Mucosa of rectum (tissue), 2 donors: ENCODE results near the gene ZNF595.
"Not testable (repeated sequence)": the region's sequence is repeated elsewhere in the genome, so short reads cannot be mapped to it uniquely, and the experiment has no call there.

Experiments
- H3K27ac ChIP-seq, 2 donors: one replicate each; pipeline ENCODE4 v1.7.0; 2013; ENCODE audit warnings: inconsistent platforms in 2 of 2, low read depth in 2 of 2, low read length in 2 of 2
- H3K27me3 ChIP-seq, 2 donors: one replicate each; pipeline ENCODE4 v1.7.0; 2013; ENCODE audit warnings: low read length in 2 of 2; ENCODE audit not compliant: control insufficient read depth in 2 of 2, insufficient read depth in 2 of 2
- H3K36me3 ChIP-seq, 2 donors: one replicate each; pipeline ENCODE4 v1.7.0; 2013; ENCODE audit warnings: low read length in 2 of 2; ENCODE audit not compliant: control insufficient read depth in 2 of 2, insufficient read depth in 2 of 2
- H3K4me1 ChIP-seq, 2 donors: one replicate each; pipeline ENCODE4 v1.7.0; 2013; ENCODE audit warnings: low read length in 2 of 2, mild to moderate bottlenecking in 1 of 2; ENCODE audit not compliant: control insufficient read depth in 2 of 2, insufficient read depth in 2 of 2
- H3K4me3 ChIP-seq, 2 donors: one replicate each; pipeline ENCODE4 v1.7.0; 2013; ENCODE audit warnings: low read length in 2 of 2
- H3K9ac ChIP-seq, 2 donors: one replicate each; pipeline ENCODE4 v1.7.0; 2013; ENCODE audit warnings: low read length in 2 of 2, low read depth in 1 of 2, mild to moderate bottlenecking in 1 of 2
- H3K9me3 ChIP-seq, 2 donors: one replicate each; pipeline ENCODE4 v1.7.0; 2013; ENCODE audit warnings: low read length in 2 of 2; ENCODE audit not compliant: control insufficient read depth in 2 of 2
- donor health status: healthy.
- donor health status: Normal muscosa, but diverticular disease.

The ZNF595 gene

DNA sequence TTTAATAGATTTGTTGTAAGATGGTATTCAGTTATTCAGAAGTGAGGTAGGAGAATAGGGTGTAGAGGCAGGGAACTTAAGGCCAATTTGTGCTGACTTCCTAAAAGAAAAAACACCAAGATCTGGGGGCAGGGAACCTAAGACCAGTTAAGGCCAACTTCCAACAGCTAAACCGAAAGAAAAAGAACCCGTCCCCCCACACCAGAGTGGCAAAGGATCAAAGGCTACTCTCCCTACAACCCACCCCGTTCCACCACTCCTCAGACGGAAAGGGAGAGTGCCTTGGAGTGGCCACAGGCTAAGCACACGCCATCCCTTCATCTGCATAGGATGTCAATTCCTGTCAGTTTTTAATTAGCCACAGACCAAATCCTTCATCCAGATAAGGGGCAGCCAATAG is 67.5 kb downstream of the ZNF595 start:
- Histone ChIP-seq H3K4me3 (no peak overlapping the region), H3K27me3 (no peaks in the 10 kb centered on the region), H3K4me1 (peaks cover 2 to 4% of the 10 kb centered on the region in 2 donors), H3K36me3 (no peaks in the 10 kb centered on the region), H3K9me3 (peaks cover 3 to 4% of the 10 kb centered on the region in 2 donors), H3K27ac (no peak overlapping the region), H3K9ac (no peak overlapping the region)

DNA sequence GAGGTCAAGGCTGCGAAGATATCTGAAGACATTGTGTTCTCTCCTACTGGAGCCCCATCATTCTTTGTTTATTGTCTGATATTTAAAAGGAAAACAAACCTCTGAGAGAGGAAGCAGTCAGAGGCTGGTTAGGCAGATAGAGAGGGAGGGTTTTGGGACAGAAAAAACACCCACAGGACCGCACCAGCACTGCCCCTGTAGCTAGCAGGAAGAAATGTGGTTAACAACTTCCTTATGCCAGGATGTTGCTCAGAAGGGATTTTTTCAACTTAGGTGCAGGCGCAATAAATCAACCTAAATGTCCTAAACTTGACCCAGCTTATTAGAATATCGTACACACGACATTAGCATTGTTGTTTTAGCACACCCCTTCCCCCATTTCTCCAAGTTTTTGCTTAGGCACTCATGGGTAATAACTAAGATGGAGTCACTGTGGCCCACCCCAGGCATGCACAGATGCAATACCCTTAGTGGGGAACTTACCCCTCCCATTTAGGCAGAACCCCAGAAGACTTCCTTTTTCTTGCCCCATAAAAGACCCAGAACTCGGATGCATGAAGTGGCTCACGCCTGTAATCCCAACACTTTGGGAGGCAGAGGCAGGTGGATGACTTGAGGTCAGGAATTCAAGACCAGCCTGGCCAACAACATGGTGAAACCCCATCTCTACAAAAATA is 68.4 kb downstream of the ZNF595 start:
- Histone ChIP-seq H3K9ac (no peak overlapping the region), H3K36me3 (no peaks in the 10 kb centered on the region), H3K27me3 (no peaks in the 10 kb centered on the region), H3K27ac (no peak overlapping the region), H3K4me1 (peaks cover 6 to 8% of the 10 kb centered on the region in 2 donors), H3K4me3 (no peak overlapping the region), H3K9me3 (peaks cover 3 to 4% of the 10 kb centered on the region in 2 donors)

DNA sequence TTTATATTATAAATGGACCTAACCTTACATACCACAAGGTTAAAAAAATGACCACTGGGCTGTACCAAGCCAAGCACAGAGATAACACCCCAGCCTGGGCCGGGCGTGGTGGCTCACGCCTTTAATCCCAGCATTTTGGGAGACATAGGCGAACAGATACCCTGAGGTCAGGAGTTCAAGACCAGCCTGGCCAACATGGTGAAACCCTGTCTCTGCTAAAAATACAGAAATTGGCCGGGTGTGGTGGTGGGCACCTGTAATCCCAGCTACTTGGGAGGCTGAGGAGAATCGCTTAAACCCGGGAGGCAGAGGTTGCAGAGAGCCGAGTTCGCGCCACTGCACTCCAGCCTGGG is 70.8 kb downstream of the ZNF595 start:
- Histone ChIP-seq H3K4me3 (peak overlapping the region; percentile 91 to 98), H3K27ac (peak overlapping the region; percentile 91 to 93), H3K9ac (peak overlapping the region in 1 of 2 donors; percentile 83)
- H3K27me3 ChIP-seq, H3K9me3 ChIP-seq, H3K4me1 ChIP-seq, H3K36me3 ChIP-seq: not testable (repeated sequence)

DNA sequence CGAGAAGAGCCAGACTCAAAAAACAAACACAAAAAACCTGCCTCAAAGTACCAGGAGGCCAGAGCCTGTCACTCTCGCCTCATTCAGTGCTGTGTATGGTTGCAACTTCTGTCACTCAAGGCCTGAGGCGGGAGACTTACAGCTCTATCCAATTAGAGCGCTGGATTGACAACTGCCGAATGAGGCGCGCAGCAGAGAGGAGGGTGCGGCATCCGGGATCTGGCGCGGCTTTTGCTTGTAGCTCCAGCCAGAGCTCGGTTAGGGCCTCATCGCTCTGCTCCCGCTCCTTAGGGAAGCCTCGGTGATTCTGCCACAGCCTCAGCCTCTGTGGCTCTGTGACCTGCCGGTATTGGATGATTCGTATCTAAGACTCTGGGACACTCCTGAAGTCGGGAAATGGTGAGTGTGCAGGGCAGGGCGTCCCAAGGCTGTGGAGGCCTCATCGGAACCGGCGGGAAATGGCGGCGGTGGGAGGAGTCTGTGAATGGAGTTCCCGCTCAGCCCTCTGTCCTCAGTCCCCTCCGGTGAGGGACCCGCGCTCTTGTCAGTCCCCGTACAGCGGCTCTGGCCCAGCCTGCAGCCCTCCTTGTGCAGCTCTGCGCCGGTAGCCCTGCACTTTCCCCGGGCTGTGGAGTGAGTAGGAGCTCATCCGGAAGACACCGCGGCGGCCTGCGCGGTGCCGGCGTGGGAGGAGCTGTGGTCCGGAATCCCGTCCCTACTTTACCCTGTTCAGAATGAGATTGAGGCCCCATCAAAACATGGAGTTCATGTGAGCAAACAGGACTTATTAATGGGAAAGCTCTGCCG is 71.4 kb downstream of the ZNF595 start, which contains the start of gene ZNF718:
TSS of gene ZNF718 (plus strand) at position 227 of the 807 bp plus-strand sequence. CDS start at position 397, 170 bp downstream.
- Histone ChIP-seq H3K27ac (peak within 1 kb of the TSS; percentile 91 to 93), H3K27me3 (no peaks in the 10 kb centered on the region), H3K9me3 (peaks cover under 1% of the 10 kb centered on the region in 2 donors), H3K4me3 (peak within 1 kb of the TSS; percentile 91 to 98), H3K4me1 (peaks cover 6 to 8% of the 10 kb centered on the region in 2 donors), H3K36me3 (peaks cover 0 to 6% of the 10 kb centered on the region in 2 donors), H3K9ac (peak within 1 kb of the TSS; percentile 83 to 90)

DNA sequence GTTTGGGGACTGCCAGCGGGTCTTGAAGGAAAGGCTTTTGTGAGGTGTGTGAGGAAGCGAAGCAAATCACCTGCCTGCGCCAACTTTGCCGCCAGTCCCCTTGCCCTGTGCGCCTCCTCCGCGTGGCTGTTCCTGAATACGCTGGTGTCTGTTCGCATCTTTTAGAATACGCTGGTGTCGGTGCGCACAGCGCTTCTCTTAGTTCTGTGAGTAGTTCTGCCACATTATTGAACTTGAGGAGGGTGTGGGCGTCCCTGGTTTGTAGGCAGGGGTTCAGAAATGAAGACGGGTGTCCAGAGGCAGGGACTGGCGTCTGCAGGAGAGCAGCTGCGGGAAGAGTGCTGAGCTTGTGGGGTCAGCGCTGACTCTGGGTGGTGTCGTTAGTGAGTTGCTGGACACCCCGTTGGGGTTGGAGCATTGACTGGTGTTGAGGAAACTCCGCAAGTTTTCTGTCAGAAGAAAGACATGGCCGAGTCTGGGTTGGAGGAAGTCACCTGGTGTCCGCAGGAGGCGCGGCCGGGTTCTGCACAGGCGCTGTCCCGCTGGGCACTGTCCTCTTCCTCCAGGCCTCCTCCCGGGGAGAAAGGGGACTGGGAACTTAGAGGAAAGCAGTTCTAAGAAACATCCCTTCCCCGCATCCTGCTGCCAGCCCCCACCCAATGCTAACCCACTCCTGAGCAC is 72.1 kb downstream of the ZNF595 start:
- Histone ChIP-seq H3K9me3 (no peaks in the 10 kb centered on the region), H3K36me3 (peaks cover 0 to 6% of the 10 kb centered on the region in 2 donors), H3K4me1 (peaks cover 6 to 8% of the 10 kb centered on the region in 2 donors), H3K9ac (peak overlapping the region; percentile 83 to 90), H3K4me3 (peak overlapping the region; percentile 91 to 98), H3K27ac (peak overlapping the region; percentile 91 to 93), H3K27me3 (no peaks in the 10 kb centered on the region)

DNA sequence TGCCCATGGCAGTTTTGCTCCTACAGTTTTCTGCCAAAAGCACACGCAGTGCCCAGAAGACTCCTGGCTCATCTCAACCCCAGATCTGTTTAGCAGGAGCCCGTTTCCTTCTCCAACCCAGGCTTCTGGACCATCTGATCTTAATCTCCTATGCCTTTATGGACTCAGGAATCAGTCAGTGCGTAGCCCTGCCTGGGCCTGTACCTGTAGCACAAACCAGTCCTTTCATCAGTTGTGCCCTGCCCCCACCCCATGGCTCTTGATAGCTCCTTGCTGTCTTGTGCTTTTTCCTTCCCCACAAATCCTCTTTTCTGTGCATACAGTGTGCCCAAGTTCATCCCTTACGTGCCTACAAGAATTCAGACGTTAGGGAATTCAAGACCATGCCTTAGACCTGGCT is 72.7 kb downstream of the ZNF595 start:
- Histone ChIP-seq H3K36me3 (peaks cover 0 to 6% of the 10 kb centered on the region in 2 donors), H3K27me3 (no peaks in the 10 kb centered on the region), H3K27ac (peak overlapping the region; percentile 91 to 93), H3K4me1 (peaks cover 6 to 8% of the 10 kb centered on the region in 2 donors), H3K9me3 (no peaks in the 10 kb centered on the region), H3K9ac (peak overlapping the region; percentile 83 to 90), H3K4me3 (peak overlapping the region; percentile 91 to 98)

DNA sequence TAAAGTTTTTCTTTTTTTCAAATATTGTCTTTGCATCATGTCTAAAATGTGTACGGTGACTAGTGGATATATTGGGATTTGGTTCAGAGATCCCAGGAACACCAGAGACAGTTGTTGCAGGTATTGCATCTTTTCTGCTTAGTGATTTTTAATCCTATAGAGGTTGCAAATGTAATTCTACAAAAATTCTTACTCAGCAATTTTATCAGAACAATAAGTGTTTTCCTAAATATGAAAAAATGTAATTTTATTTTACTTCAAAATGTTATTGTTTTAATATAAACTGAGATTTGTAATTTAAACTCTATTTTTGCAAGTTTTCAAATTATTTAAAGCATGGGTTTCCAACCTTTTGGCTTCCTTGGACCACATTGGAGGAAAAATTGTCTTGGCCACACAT is 79.4 kb downstream of the ZNF595 start:
- Histone ChIP-seq H3K27me3 (no peaks in the 10 kb centered on the region), H3K9ac (no peak overlapping the region), H3K4me1 (no peaks in the 10 kb centered on the region), H3K4me3 (no peak overlapping the region), H3K36me3 (peaks cover 27 to 39% of the 10 kb centered on the region in 2 donors), H3K9me3 (peaks cover 19 to 20% of the 10 kb centered on the region in 2 donors), H3K27ac (no peak overlapping the region)
